Parathyroid adenoma (tissue), 2 donors: Measurements from ENCODE around the gene DDB1.
A peak's percentile ranks its signal among the peaks of the same experiment; 100 is the strongest.

Experiments
- H2AFZ ChIP-seq: fragments of 300-600 bp; sonication (generic); one replicate; pipeline ENCODE4 v1.7.0; 2017; ENCODE audit warnings: antibody characterized with exemption, mild to moderate bottlenecking
- H3K27ac ChIP-seq: fragments of 300-600 bp; sonication (generic); one replicate; pipeline ENCODE4 v1.7.0; 2017
- H3K27me3 ChIP-seq: fragments of 300-600 bp; sonication (generic); one replicate; pipeline ENCODE4 v1.7.0; 2017; ENCODE audit warnings: low read length; ENCODE audit not compliant: control insufficient read depth, insufficient read depth
- H3K36me3 ChIP-seq: fragments of 300-600 bp; sonication (generic); one replicate; pipeline ENCODE4 v1.7.0; 2017; ENCODE audit warnings: low read length; ENCODE audit not compliant: control insufficient read depth, insufficient read depth
- H3K4me1 ChIP-seq: fragments of 300-600 bp; sonication (generic); one replicate; pipeline ENCODE4 v1.7.0; 2017; ENCODE audit warnings: control low read depth
- H3K4me2 ChIP-seq: fragments of 300-600 bp; sonication (generic); one replicate; pipeline ENCODE4 v1.7.0; 2017; ENCODE audit warnings: low read length
- H3K4me3 ChIP-seq: fragments of 300-600 bp; sonication (generic); one replicate; pipeline ENCODE4 v1.7.0; 2017; ENCODE audit warnings: low read depth, low read length
- H3K79me2 ChIP-seq: fragments of 300-600 bp; sonication (generic); one replicate; pipeline ENCODE4 v1.7.0; 2017; ENCODE audit warnings: control low read depth
- H3K9ac ChIP-seq: fragments of 300-600 bp; sonication (generic); one replicate; pipeline ENCODE4 v1.7.0; 2017; ENCODE audit warnings: mild to moderate bottlenecking
- H3K9me3 ChIP-seq: fragments of 300-600 bp; sonication (generic); one replicate; pipeline ENCODE4 v1.7.0; 2017; ENCODE audit warnings: low read length; ENCODE audit not compliant: control insufficient read depth
- TF ChIP-seq, protein P1 (sequence below): fragments of 300-600 bp; sonication (generic); IDR thresholded peaks from one replicate; pipeline ENCODE4 v1.7.0; 2017; ENCODE audit warnings: antibody characterized with exemption, mild to moderate bottlenecking
- donor health status: primary hyperparathyroidism.

Gene DDB1

DNA sequence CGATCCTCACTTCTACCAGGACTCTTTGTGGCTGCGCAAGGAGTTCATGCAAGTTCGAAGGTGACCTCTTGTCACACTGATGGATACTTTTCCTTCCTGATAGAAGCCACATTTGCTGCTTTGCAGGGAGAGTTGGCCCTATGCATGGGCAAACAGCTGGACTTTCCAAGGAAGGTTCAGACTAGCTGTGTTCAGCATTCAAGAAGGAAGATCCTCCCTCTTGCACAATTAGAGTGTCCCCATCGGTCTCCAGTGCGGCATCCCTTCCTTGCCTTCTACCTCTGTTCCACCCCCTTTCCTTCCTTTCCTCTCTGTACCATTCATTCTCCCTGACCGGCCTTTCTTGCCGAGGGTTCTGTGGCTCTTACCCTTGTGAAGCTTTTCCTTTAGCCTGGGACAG, 35.7 kb upstream of the DDB1 start:
- Histone ChIP-seq H3K27me3 (no peaks in the 10 kb centered on the region), H3K4me1 (no peaks in the 10 kb centered on the region), H3K4me3 (no peak overlapping the region), H2AFZ (no peak overlapping the region), H3K36me3 (no peaks in the 10 kb centered on the region), H3K79me2 (no peaks in the 10 kb centered on the region), H3K27ac (no peak overlapping the region), H3K9ac (no peak overlapping the region), H3K4me2 (no peak overlapping the region), H3K9me3 (no peaks in the 10 kb centered on the region)
- TF ChIP-seq, protein P1, sequence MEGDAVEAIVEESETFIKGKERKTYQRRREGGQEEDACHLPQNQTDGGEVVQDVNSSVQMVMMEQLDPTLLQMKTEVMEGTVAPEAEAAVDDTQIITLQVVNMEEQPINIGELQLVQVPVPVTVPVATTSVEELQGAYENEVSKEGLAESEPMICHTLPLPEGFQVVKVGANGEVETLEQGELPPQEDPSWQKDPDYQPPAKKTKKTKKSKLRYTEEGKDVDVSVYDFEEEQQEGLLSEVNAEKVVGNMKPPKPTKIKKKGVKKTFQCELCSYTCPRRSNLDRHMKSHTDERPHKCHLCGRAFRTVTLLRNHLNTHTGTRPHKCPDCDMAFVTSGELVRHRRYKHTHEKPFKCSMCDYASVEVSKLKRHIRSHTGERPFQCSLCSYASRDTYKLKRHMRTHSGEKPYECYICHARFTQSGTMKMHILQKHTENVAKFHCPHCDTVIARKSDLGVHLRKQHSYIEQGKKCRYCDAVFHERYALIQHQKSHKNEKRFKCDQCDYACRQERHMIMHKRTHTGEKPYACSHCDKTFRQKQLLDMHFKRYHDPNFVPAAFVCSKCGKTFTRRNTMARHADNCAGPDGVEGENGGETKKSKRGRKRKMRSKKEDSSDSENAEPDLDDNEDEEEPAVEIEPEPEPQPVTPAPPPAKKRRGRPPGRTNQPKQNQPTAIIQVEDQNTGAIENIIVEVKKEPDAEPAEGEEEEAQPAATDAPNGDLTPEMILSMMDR: no peak

- Histone ChIP-seq H2AFZ (no peak overlapping the region), H3K4me3 (no peak overlapping the region), H3K36me3 (no peaks in the 10 kb centered on the region)
Observed at GRCh38 chr11:61367406-61367805, 34.5 kb upstream of the DDB1 start.

GRCh38 chr11:61364012-61364675, 31.2 kb upstream of the DDB1 start:
- Histone ChIP-seq H3K27ac (no peak overlapping the region), H3K36me3 (no peaks in the 10 kb centered on the region), H3K27me3 (no peaks in the 10 kb centered on the region), H3K4me1 (no peaks in the 10 kb centered on the region), H3K9ac (no peak overlapping the region), H3K79me2 (no peaks in the 10 kb centered on the region), H3K9me3 (no peaks in the 10 kb centered on the region), H3K4me2 (no peak overlapping the region), H3K4me3 (no peak overlapping the region), H2AFZ (no peak overlapping the region)
- TF ChIP-seq, protein P1: no peak

More at GRCh38 chr11:61367406-61367805, 34.5 kb upstream of the DDB1 start:
- no peaks in the 10 kb centered on the region for H3K9me3 ChIP-seq
- no peaks in the 10 kb centered on the region for H3K27me3 ChIP-seq
- TF ChIP-seq, protein P1: no peak
- H3K79me2 ChIP-seq: no peaks in the 10 kb centered on the region
- H3K9ac ChIP-seq: no peak overlapping the region
- no peaks in the 10 kb centered on the region for H3K4me1 ChIP-seq
- no peak overlapping the region for H3K27ac ChIP-seq
- H3K4me2 ChIP-seq: no peak overlapping the region

- Histone ChIP-seq H3K4me1 (no peaks in the 10 kb centered on the region), H3K27me3 (no peaks in the 10 kb centered on the region), H3K4me2 (peak overlapping the region; percentile 97), H3K9ac (peak overlapping the region; percentile 95), H3K27ac (peak overlapping the region; percentile 99), H3K36me3 (no peaks in the 10 kb centered on the region), H2AFZ (peak overlapping the region; percentile 91), H3K4me3 (peak overlapping the region; percentile 90), H3K79me2 (no peaks in the 10 kb centered on the region), H3K9me3 (no peaks in the 10 kb centered on the region)
- TF ChIP-seq, protein P1: no peak
Observed at GRCh38 chr11:61362542-61362875, 29.6 kb upstream of the DDB1 start.
